Measurements from ENCODE around the gene COQ6. TPM values are rescaled to one million over a fixed set of nuclear protein-coding genes. Genes with fewer than 3 reads are reported as not detected.
"Not testable (repeated sequence)": the region's sequence is repeated elsewhere in the genome, so short reads cannot be mapped to it uniquely, and the experiment has no call there.

COQ6 gene
- polyA plus RNA-seq, 3 donors from 2014 or later, result 11.2 to 16.6 (median 16.1) TPM

DNA sequence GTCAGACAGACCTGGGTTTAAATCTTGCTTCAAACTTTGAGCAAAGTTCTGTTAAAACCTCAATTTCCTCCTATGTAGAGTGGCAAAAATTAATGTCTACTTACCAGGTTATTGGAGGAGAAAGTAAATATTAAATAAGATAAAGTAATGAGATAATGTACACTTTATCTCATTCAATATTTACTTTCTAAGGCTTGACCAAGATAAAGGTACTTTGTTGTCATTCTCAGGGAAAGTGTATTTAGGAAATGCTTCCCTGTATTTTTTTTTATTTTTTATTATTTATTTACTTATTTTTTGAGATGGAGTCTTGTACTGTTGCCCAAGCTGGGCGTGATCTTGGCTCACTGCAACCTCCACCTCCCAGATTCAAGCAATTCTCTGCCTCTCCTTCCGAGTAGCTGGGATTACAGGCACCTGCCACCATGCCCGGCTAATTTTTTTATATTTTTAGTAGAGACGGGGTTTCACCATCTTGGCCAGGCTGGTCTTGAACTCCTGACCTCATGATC, 4.9 kb upstream of the COQ6 start:
- H3K4me3 Mint-ChIP-seq, result no peak overlapping the region
- no peak for DNase-seq
- no peaks in the 10 kb centered on the region for H3K9me3 Mint-ChIP-seq
- no peak overlapping the region for H3K27ac Mint-ChIP-seq
- H3K4me1 Mint-ChIP-seq, result peaks cover 8 to 17% of the 10 kb centered on the region in 2 donors
- peaks cover 0 to 8% (median 5%) of the 10 kb centered on the region in 3 donors for H3K27me3 Mint-ChIP-seq (ENCODE audit: low read depth in 3 of 3)
- H3K36me3 Mint-ChIP-seq, result peaks cover 3 to 11% (median 9%) of the 10 kb centered on the region in 3 donors

DNA sequence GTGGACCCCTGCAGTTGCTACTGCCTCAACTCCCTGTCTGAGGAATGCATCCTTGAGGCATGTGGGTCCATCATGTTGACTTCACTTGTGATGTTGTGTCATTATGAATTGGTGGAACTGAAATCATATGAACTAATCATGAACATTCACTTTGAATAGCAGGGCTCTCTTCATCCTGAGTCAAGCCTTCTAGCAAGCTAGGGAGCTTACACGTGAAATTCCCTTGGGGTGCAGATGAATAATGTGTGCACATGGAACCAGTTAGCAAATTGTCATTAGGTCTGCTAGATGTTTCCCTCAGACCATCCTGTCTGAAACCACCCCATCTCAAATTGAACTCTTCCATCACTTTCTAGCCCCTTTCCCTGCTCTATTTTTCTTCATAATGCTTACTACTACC, 3.6 kb downstream of the COQ6 start:
- peaks cover 23 to 29% of the 10 kb centered on the region in 2 donors for H3K4me1 Mint-ChIP-seq

DNA sequence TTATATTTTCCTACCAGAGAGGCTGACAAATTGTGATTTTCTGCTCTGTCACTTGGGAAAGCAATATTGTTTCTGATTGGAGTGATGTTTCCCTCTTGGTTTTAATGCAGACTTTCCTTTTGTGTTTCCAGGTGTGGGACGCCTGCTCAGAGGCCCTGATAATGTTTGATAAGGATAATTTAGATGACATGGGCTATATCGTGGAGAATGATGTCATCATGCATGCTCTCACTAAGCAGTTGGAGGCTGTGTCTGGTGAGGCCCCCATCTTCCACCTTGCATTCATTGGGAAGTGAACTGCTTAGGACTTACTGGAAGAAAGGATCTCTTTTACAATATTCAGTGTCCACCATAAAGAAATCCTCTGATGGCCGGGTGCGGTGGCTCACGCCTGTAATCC, 5.6 kb downstream of the COQ6 start:
- DNase-seq, result no peak
- Mint-ChIP-seq H3K27ac (no peak overlapping the region), H3K4me3 (no peak overlapping the region), H3K27me3 (ENCODE audit: low read depth in 3 of 3) (peaks cover 0 to 1% (median 0%) of the 10 kb centered on the region in 3 donors), H3K36me3 (peaks cover 7 to 38% (median 21%) of the 10 kb centered on the region in 3 donors), H3K4me1 (peaks cover 12 to 17% of the 10 kb centered on the region in 2 donors), H3K9me3 (no peaks in the 10 kb centered on the region)

More for the DNA sequence above, 3.6 kb downstream of the COQ6 start:
- peaks cover 4 to 22% (median 14%) of the 10 kb centered on the region in 3 donors for H3K36me3 Mint-ChIP-seq
- peak overlapping the region in 3 of 6 donors; percentile 11 to 54 (median 29) for H3K27ac Mint-ChIP-seq
- H3K4me3 Mint-ChIP-seq, result no peak overlapping the region
- H3K27me3 Mint-ChIP-seq (ENCODE audit: low read depth in 3 of 3), result peaks cover 0 to 13% (median 5%) of the 10 kb centered on the region in 3 donors
- DNase-seq, result no peak
- H3K9me3 Mint-ChIP-seq, result no peaks in the 10 kb centered on the region

DNA sequence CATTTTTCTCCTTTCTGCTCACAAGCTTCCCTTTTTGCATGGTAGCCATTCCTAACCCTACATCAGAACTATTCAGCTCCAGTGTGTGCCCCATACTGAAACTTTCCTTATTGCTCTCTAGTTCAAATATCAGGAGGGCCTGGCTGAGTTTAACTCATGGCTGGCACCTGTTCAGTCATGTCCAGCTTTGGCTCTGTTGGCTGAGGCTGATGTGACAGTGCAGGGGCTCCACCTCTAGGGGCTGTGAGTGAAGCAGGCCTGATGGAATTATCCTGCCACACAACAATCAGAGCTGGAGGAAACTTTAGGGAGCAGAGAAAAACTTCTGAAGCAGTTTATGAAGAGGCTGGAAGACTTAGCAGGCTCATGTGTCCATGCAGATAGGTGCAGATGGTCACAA, 8.5 kb downstream of the COQ6 start:
- Mint-ChIP-seq H3K4me3 (no peak overlapping the region), H3K4me1 (no peaks in the 10 kb centered on the region), H3K9me3 (no peaks in the 10 kb centered on the region), H3K27me3 (ENCODE audit: low read depth in 3 of 3) (no peaks in the 10 kb centered on the region), H3K36me3 (peaks cover 11 to 56% (median 29%) of the 10 kb centered on the region in 3 donors), H3K27ac (no peak overlapping the region)
- DNase-seq, result no peak

DNA sequence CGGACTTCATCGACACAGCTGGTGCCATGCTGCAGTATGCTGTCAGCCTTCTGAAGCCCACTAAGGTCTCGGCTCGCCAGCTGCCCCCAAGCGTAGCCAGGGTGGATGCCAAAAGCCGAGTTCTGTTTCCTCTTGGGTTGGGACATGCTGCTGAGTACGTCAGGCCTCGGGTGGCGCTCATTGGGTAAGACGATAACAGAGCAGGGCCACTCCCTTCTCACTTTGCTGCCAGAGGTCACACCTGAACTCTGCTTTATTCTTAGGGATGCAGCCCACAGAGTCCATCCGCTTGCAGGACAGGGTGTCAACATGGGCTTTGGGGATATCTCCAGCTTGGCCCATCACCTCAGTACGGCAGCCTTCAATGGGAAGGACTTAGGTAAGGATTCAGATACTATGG, 11.1 kb downstream of the COQ6 start:
- Mint-ChIP-seq H3K27me3 (ENCODE audit: low read depth in 3 of 3) (no peaks in the 10 kb centered on the region), H3K36me3 (peaks cover 7 to 48% (median 25%) of the 10 kb centered on the region in 3 donors), H3K9me3 (no peaks in the 10 kb centered on the region), H3K27ac (no peak overlapping the region), H3K4me3 (no peak overlapping the region), H3K4me1 (no peaks in the 10 kb centered on the region)
- no peak for DNase-seq

DNA sequence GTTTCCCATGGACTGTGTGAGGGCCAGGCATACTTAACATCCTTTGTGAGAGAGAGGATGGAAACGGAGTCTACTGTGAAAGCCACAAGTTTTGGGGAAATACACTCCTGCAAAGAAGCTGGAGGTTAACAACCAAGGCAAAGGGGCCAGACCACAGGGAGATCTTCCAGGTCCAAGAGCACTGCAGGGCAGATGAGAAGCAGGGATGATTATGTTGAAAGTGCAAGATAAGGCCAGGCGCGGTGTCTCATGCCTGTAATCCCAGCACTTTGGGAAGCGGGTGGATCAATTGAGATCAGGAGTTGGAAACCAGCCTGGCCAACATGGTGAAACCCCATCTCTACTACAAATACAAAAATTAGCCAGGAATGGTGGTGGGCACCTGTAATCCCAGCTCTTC, 15.1 kb downstream of the COQ6 start:
- Mint-ChIP-seq H3K4me1 (no peaks in the 10 kb centered on the region), H3K4me3 (no peak overlapping the region), H3K27me3 (ENCODE audit: low read depth in 3 of 3) (no peaks in the 10 kb centered on the region), H3K9me3 (no peaks in the 10 kb centered on the region), H3K27ac (peak overlapping the region in 1 of 6 donors; percentile 56), H3K36me3 (peaks cover 14 to 45% (median 28%) of the 10 kb centered on the region in 3 donors)
- no peak for DNase-seq

DNA sequence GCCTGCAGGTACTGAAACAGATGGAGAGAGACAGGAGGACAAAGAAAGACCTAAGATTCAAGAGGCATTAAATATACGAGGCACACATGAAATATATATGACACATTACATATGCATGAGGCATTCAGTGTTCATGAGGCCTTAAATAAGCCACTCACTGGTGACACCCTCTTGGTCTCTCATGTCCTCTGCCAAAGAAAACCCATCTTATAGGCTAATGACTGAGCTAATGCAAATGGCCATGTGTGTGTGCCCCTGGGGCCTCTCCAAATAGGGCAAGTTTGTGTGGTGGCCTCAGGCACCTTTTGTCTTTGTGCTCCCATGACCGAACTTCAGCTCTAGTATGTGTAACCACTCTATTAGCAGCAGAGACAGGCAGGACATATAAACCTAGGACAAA, 18.8 kb downstream of the COQ6 start:
- Mint-ChIP-seq H3K9me3 (no peaks in the 10 kb centered on the region), H3K27me3 (ENCODE audit: low read depth in 3 of 3) (no peaks in the 10 kb centered on the region), H3K4me1 (no peaks in the 10 kb centered on the region), H3K36me3 (peaks cover 14 to 33% (median 26%) of the 10 kb centered on the region in 3 donors), H3K27ac (no peak overlapping the region), H3K4me3 (no peak overlapping the region)
- no peak for DNase-seq

DNA sequence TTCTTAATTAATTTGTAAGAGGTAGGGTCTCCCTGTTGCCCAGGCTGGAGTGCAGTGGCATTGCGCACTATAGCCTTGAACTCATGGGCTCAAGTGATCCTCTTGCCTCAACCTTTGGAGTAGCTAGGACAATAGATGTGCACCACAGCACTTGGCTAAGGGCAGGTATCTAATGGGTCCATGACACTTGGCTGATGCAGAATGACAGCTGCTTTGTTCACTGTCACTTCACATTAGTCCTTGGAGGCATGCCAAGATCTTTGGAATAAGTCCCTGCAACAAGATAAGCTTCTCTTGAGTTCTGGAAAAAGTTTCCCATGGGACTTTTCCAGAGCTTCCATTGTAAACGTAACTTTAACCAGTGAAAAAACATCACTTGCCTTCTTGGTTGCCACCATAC, 23.4 kb downstream of the COQ6 start:
- peaks cover 18 to 38% (median 22%) of the 10 kb centered on the region in 3 donors for H3K36me3 Mint-ChIP-seq
- no peak overlapping the region for H3K4me3 Mint-ChIP-seq
- no peak overlapping the region for H3K27ac Mint-ChIP-seq
- H3K27me3 Mint-ChIP-seq (ENCODE audit: low read depth in 3 of 3), result no peaks in the 10 kb centered on the region
- DNase-seq, result no peak
- H3K9me3 Mint-ChIP-seq, result no peaks in the 10 kb centered on the region
- no peaks in the 10 kb centered on the region for H3K4me1 Mint-ChIP-seq

DNA sequence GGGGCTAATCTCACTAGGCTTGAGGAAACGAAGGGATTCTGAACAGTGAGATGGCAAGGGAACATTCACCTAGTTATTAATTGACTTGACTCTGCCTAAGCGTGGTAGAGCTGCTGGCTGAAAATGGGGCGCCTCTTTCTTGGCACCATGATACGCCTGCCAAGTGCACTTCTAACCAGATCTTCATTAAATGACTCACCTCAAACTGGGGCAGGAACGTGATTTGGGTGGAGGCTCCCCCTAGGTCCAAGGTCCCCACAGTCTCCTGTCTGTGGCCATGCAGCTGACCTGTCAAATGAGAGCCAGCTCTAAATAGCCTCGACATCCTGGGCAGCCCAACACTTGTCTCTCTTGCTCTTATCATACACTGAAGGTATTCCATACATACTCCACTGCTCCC, 26.0 kb downstream of the COQ6 start:
- no peak overlapping the region for H3K27ac Mint-ChIP-seq
- H3K27me3 Mint-ChIP-seq (ENCODE audit: low read depth in 3 of 3), result no peaks in the 10 kb centered on the region
- H3K4me1 Mint-ChIP-seq, result no peaks in the 10 kb centered on the region
- H3K9me3 Mint-ChIP-seq, result no peaks in the 10 kb centered on the region
- DNase-seq, result no peak
- peaks cover 10 to 36% (median 13%) of the 10 kb centered on the region in 3 donors for H3K36me3 Mint-ChIP-seq
- no peak overlapping the region for H3K4me3 Mint-ChIP-seq

DNA sequence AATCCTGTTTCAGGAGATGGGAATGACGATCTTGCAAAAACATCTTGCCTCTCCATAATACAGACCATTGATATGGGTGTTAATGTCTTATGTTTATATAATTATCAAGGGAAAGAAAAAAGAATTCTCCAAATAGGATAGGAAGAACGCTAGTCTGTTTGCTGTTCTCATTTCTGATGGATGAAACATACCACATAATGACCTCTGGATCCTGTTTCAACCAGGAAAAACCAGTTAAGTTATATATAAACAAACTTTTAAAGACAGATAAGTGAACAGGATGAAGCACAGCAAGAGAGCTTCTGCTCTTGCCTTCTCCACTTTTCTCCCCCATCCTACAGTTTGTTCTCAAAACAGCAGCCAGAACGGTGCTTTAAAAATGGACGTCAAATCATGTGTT, 27.8 kb downstream of the COQ6 start:
- H3K9me3 Mint-ChIP-seq, result no peaks in the 10 kb centered on the region
- H3K4me3 Mint-ChIP-seq, result no peak overlapping the region
- H3K36me3 Mint-ChIP-seq, result peaks cover 0 to 22% (median 6%) of the 10 kb centered on the region in 3 donors
- H3K4me1 Mint-ChIP-seq, result no peaks in the 10 kb centered on the region
- no peak overlapping the region for H3K27ac Mint-ChIP-seq
- no peaks in the 10 kb centered on the region for H3K27me3 Mint-ChIP-seq (ENCODE audit: low read depth in 3 of 3)
- no peak for DNase-seq

DNA sequence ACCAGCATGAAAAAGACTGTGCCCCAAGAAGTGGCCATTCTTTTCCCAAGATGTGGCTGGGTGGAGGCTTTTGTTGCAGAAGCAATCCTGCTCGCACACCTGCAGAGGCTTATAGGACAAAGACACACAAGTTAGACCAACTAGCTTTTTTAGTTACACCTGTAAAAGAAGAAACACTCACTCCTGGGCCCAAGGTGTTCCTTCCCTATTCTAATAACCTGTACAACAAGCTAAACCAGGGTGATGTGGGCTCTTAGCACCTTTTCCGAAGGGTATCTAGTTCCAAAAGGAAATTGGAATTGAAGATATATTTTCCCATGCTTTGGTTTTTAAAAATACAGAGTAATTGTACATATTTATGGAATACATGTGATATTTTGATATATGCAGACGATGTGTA, 38.0 kb downstream of the COQ6 start:
- no peak overlapping the region for H3K4me3 Mint-ChIP-seq
- H3K36me3 Mint-ChIP-seq, result peaks cover 7 to 28% (median 8%) of the 10 kb centered on the region in 3 donors
- no peaks in the 10 kb centered on the region for H3K4me1 Mint-ChIP-seq
- DNase-seq, result no peak
- H3K27me3 Mint-ChIP-seq (ENCODE audit: low read depth in 3 of 3), result no peaks in the 10 kb centered on the region
- H3K27ac Mint-ChIP-seq, result no peak overlapping the region
- H3K9me3 Mint-ChIP-seq, result no peaks in the 10 kb centered on the region

DNA sequence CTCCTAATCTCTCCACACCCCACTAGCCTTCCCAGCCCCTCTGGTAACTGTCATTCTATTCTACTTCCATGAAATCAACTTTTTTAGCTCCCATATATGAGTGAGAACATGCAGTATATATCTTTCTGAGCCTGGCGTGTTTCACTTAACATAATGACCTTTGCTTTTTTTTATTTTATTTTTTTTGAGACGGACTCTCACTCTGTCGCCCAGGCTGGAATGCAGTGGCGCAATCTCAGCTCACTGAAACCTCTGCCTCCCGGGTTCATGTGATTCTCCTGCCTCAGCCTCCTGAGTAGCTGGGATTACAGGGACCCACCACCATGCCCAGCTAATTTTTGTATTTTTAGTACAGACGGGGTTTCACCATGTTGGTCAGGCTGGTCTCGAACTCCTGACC, 38.6 kb downstream of the COQ6 start:
- not testable (repeated sequence) for H3K27ac Mint-ChIP-seq; H3K9me3 Mint-ChIP-seq; H3K4me1 Mint-ChIP-seq; H3K27me3 Mint-ChIP-seq (ENCODE audit: low read depth in 3 of 3); H3K4me3 Mint-ChIP-seq; DNase-seq
- H3K36me3 Mint-ChIP-seq, result peaks cover 7 to 28% (median 8%) of the 10 kb centered on the region in 3 donors

DNA sequence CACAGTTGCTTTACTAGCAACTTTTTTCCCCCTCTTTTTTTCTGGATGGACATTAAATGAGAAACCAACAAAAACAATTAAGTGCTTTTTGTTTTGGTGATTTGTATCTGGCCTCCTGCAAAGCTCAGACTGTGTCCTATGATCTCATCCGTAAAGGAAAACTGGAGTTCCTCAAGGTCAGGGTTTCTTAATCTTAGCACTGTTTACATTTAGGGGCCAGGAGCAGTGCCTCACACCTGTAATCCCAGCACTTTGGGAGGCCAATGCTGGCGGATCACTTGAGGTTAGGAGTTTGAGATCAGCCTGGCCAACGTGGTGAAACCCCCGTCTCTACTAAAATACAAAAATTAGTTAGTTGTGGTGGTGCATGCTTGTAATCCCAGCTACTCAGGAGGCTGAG, 41.0 kb downstream of the COQ6 start:
- Mint-ChIP-seq H3K9me3 (no peaks in the 10 kb centered on the region), H3K27ac (no peak overlapping the region), H3K36me3 (peaks cover 8 to 22% (median 11%) of the 10 kb centered on the region in 3 donors), H3K4me3 (no peak overlapping the region), H3K4me1 (no peaks in the 10 kb centered on the region), H3K27me3 (ENCODE audit: low read depth in 3 of 3) (no peaks in the 10 kb centered on the region)
- DNase-seq, result no peak

DNA sequence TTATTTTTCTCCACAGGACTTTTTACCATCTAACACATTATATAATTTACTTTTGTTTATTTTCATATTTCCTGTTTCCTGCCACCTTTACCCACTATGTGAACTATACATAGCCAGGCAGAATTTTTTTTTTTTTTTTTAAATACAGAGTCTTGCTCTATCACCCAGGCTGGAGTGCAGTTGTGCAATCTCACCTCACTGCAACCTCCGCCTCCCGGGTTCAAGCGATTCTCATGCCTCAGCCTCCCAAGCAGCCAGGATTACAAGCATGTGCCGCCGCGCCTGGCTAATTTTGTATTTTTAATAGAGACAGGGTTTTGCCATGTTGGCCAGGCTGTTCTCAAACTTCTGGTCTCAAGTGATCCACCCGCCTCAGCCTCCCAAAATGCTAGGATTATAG, 44.8 kb downstream of the COQ6 start:
- not testable (repeated sequence) for DNase-seq; H3K4me1 Mint-ChIP-seq; H3K4me3 Mint-ChIP-seq; H3K9me3 Mint-ChIP-seq; H3K27me3 Mint-ChIP-seq (ENCODE audit: low read depth in 3 of 3)
- Mint-ChIP-seq H3K27ac (peak overlapping the region in 1 of 6 donors; percentile 15), H3K36me3 (peaks cover 12 to 24% (median 14%) of the 10 kb centered on the region in 3 donors)

DNA sequence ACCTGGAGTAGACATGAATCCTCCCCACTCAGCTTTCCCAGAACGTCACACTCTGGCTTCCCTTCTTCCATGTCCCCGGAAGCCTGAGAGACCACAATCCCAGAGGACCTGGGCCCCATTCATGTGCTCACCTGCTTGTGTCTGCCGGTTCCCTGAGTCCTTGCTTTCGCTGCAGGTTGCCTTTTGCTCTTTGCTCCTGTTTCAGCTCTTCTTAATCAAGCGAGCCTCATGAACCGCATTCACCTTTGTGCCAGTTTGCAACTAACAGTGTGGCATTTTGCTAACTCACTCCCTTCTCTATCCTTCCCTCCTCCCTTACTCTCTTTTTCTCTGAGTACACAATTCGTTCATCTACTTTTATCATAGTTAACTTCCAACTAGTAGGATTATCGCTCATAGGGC, 45.9 kb downstream of the COQ6 start:
- Mint-ChIP-seq H3K36me3 (peaks cover 12 to 24% (median 14%) of the 10 kb centered on the region in 3 donors), H3K9me3 (no peaks in the 10 kb centered on the region), H3K27ac (peak overlapping the region in 1 of 6 donors; percentile 47)

More for the DNA sequence above, 45.9 kb downstream of the COQ6 start:
- no peak overlapping the region for H3K4me3 Mint-ChIP-seq
- H3K4me1 Mint-ChIP-seq, result no peaks in the 10 kb centered on the region
- H3K27me3 Mint-ChIP-seq (ENCODE audit: low read depth in 3 of 3), result no peaks in the 10 kb centered on the region
- no peak for DNase-seq

All from immature natural killer cell (primary cell).